HG02763 (cell line): ENCODE measurements around the gene CNIH2.
"Not testable (repeated sequence)": the region's sequence is repeated elsewhere in the genome, so short reads cannot be mapped to it uniquely, and the experiment has no call there.

Source experiments
- ATAC-seq: cut with Tn5 transposase; IDR thresholded peaks from one replicate; pipeline ENCODE4 v1.9.1; 2021; ENCODE audit warnings: mild to moderate bottlenecking, moderate library complexity; ENCODE audit not compliant: unreplicated experiment

CNIH2 gene

GRCh38 chr11:66277471-66278362 is at the start of gene CNIH2:
Gene CNIH2 (plus strand): TSS chr11:66278175. CDS start chr11:66278457, 282 bp downstream.
- ATAC-seq: no peak

GRCh38 chr11:66228521-66228920 is 49.5 kb upstream of the CNIH2 start:
- ATAC-seq: no peak

DNA sequence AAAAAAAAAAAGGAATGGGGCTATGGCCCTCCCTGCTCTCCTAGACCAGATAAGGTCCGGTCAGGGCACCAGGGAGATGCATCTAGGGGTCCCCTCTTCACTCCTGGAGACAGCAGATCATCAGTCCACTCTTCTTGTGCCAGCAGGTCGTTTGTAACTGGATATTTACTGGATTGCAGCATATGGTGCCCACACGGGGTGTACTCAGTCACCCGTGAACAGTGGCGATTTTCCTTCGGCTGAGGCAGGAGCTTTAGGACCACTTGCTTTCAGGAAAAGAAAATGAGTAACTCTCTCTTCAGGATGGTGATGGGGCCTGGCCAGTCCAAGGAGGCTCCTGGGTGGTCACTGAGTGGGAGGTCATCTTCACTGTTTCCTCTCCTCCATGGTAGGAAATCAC is 47.8 kb upstream of the CNIH2 start:
- ATAC-seq: no peak

GRCh38 chr11:66230978-66231377 is 47.0 kb upstream of the CNIH2 start:
- ATAC-seq: no peak

DNA sequence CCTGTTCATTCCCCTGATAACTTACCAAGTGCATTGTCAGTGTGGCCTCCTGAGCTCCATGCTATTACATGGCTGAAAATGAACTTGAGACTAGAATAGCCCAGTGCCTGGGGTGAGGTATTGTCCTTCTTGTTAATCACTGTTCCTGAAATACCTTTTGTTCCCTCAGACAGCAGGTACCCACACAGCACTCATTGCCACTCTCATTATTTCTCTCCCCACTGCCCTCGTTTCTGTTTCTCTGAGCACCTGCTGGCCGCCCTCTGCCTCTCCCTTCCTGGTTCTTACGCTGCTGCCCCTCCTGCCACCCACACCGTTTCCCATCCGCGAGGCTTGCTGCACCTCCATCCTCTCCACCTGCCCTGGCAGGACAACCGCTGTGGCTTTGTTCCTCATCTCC is 46.4 kb upstream of the CNIH2 start:
- no peak for ATAC-seq

DNA sequence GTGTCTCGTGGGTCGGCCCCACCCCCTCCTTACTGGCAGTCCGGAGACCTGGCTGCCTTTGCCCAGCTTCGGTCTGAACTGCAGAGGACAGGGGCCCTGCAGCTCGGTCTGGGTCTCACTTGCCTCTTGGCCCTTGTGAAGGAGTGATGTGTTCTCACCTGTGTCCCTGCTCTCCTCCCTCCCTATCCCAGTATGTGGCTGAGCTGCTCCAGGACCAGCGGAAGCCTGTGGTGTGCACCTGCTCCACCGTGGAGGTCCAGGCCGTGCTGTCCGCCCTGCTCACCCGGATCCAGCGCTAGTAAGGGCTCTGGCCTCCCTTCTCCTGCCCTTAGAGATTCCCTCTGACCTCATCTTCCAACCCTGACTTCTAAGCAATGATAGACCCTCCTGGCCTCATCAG is 45.2 kb upstream of the CNIH2 start:
- ATAC-seq: no peak

DNA sequence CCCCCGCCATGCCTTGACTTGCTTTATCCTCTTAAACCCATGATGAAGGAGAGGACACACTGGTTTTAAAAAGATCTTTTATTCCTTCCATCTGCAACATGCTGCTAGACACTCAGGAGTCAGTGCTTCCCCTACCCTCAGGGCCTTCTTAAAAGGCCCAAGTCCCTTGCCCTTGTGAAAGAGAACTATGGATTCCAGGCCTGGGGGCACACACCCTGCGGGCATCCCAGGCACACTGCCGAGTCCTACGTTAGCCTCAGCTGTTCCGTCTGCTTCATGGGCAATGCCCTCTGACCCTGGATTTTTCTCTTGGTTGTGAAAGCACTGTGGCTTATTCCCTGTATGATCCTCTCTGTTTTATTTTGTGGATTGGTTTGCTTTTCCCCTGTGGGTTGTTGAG is 44.7 kb upstream of the CNIH2 start:
- no peak for ATAC-seq

- ATAC-seq: no peak
These were observed 42.8 kb upstream of the CNIH2 start for GRCh38 chr11:66235141-66235540.

DNA sequence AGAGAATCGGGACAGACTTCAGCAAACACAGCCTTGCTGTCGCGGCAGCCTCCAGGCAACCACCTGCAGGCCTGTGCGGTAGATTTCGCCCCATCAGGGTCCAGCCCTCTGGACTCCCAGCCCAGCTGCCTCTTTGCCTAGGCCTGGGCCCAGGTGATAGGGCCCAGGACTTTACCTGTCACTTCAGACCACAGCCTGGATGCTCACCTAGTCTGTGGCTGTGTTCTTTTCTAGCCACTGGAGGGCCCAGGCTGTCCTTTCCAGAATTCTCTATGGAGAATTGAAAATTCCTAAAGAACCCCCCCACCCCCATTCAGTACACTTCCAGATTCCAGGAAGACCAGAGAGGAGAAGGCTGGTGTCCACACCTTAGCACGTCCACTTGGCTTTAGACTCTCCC is 40.1 kb upstream of the CNIH2 start:
- no peak for ATAC-seq

DNA sequence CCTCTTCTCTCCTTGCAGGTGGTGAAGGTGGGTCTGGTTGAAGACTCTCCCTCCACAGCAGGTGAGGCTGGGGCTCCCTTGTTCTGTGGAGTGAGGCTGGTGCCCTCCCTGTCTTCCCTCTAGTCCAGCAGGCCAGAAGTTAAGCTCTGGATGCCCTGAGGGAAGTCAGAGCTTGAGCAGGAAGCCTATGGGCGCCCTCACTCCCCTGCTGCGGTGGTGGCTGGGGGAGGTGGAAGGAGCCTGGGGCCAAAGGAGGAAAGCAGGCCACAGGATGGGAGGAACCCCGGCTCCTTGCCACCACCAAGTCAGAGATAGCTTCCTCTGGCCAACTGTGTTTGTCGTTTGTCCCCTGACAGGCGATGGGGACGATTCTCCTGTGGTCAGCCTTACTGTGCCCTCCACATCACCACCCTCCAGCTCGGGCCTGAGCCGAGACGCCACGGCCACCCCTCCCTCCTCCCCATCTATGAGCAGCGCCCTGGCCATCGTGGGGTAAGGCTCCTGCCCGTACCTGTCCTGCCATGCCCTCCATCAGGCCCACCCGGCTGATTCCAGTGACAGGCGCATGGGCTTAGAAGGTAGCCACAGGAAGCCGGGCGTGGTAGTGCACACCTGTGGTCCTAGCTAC is 39.1 kb upstream of the CNIH2 start:
- no peak for ATAC-seq

DNA sequence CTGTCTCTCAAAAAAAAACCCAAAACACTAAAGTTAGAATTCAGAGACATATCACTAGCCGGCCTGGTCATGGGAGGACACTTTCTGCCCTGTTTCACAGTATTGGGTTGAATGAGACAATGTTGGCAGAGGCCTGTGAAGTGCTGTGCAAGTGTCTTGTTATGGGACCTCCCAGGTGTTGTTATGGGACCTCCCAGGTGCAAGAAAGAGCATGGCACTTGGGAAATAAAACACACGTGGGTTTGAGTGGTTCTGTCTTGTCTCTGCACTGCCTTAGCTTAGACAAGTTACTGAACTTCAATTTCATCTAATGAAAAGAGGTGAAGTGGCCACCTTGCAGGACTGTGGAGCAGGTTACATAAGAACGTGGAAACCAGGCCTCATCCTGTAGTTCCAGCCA is 38.5 kb upstream of the CNIH2 start:
- no peak for ATAC-seq

DNA sequence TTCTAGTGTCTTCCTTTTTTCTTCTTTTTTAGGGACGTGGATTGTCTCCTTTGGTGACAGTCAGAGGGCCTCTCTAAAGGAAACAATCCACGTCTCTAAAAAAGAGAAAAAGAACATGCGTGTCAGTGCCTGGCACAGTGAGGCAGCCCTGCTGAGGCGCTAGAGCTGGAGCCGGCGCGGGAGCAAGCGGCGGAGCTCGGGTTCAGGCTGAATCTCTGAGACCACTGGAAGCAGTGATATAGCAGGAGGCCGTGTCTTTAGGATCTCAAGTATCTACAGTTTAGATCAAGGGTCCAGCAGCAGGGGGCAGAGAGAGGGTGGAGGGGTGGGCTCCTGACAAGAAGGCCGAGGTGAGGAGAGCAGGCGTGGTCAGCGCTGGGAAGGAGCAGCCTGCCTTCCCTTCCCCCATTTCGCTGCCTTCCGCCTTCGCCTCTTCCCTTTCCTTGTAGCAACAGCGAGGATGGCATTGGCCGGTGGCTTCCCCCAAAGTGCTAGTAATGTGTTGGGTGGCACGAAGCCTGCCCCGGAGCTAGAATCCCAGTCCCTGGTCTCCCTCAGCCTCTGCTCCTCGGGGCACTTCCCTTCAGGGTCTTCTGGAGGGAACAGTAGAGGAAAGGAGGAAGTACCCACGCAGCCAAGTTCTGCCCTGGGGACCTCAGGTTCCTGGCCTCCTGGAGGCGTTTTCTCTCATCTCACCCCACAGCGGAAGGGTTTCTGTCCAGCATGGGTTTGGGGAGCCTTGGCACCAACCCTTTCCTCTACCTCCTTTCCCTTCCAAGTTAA is 37.8 kb upstream of the CNIH2 start:
- ATAC-seq: no peak

GRCh38 chr11:66240781-66241136 is 37.2 kb upstream of the CNIH2 start:
- ATAC-seq: no peak

- no peak for ATAC-seq
These were observed 35.7 kb upstream of the CNIH2 start for GRCh38 chr11:66242095-66242765.

DNA sequence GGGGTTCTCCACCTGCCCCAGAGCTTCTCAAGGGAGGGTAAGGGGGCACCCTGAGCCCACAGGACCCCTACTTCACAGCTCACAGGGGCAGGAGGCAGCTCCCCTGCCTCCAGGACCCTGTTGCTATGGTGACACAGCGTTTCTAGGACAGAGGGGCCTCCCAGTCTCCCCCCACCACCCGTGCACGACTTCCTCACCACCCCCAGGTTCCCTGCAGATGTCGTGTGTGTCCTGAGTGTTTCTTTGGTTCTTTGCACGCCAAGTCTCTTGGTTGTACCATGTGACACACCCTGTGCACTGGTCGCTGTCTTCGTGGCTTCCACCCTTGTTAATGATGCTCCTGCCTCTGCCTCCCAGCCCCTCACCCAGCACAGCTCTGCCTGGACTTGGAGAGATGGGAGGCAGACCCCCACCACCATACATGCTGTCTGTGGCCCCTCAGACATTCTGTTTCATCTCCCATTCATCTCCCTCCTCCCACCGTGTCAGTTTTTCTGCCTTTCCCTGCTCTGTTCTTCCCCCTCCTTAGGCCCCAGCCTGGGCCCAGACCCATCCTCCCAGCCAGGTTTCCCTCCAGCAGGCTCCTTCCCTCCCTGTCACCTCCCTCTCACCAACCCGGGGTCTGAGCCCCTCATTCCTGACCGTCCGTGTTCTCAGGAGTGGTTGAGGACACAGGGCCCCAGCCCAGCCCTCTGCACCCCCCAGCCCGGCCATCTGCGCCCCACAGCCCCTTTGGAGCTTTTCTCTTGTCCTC is 34.0 kb upstream of the CNIH2 start:
- no peak for ATAC-seq

DNA sequence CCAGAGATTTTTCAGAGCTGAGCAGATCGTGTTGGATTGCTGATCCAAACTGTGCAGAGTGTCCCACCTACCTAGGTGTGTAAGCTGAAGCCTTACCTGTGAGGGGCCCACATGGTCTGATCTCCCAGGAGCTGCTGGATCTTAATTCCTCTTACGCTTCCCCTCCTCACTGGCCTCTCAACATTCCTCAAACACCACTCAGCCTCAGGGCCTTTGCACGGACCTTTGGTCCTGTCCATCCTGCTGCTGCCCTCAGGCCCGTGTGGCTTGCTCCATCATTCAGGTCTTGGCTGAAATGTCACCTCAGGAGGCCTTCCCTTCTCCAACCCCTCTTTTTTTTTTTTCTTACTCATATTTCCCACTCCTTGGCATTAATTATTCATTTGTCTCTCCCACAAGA is 30.7 kb upstream of the CNIH2 start:
- no peak for ATAC-seq

GRCh38 chr11:66247801-66248200 is 30.2 kb upstream of the CNIH2 start:
- no peak for ATAC-seq

- ATAC-seq: no peak
These were observed 29.1 kb upstream of the CNIH2 start for GRCh38 chr11:66248903-66249302.

GRCh38 chr11:66251809-66252208 is 26.2 kb upstream of the CNIH2 start:
- ATAC-seq: no peak

GRCh38 chr11:66253081-66253480 is 24.9 kb upstream of the CNIH2 start:
- ATAC-seq: not testable (repeated sequence)
